HepG2 (cell line): ENCODE data around the gene AJUBA. TPM values are rescaled to one million over a fixed set of nuclear protein-coding genes. Genes with fewer than 3 reads are reported as not detected.
A peak's percentile ranks its signal among the peaks of the same experiment; 100 is the strongest.

Source experiments
- DNMT1 ChIP-seq: sonication (generic); formaldehyde crosslinking; IDR thresholded peaks from 2 replicates; pipeline ENCODE4 v1.5.1; 2020; ENCODE audit warnings: mild to moderate bottlenecking, missing genetic modification reagents
- NFYC ChIP-seq: IDR thresholded peaks from 2 replicates; pipeline ENCODE4 v1.6.1; 2016; ENCODE audit warnings: missing genetic modification reagents, missing compliant biosample characterization
- PRMT3 ChIP-seq: sonication (generic); formaldehyde crosslinking; IDR thresholded peaks from 2 replicates; pipeline ENCODE4 v1.8.1; 2022; ENCODE audit warnings: low read depth, mild to moderate bottlenecking, moderate library complexity, missing genetic modification reagents, borderline replicate concordance
- RBM39 ChIP-seq: fragments of 200-400 bp; formaldehyde crosslinking; IDR thresholded peaks from one replicate; pipeline ENCODE4 v1.6.1; 2018; ENCODE audit warnings: antibody characterized with exemption, mild to moderate bottlenecking, low read depth, low read length; ENCODE audit not compliant: poor library complexity, severe bottlenecking
- SNAPC4 ChIP-seq: sonication (generic); formaldehyde crosslinking; IDR thresholded peaks from 2 replicates; pipeline ENCODE4 v1.4.0; 2020; ENCODE audit warnings: mild to moderate bottlenecking, missing genetic modification reagents
- STAT5B ChIP-seq: sonication (generic); formaldehyde crosslinking; IDR thresholded peaks from 2 replicates; pipeline ENCODE4 v1.4.0; 2020; ENCODE audit warnings: missing genetic modification reagents
- YY1 ChIP-seq: IDR thresholded peaks from 2 replicates; pipeline ENCODE4 v1.6.1; 2011; ENCODE audit warnings: low read length, low read depth, moderate library complexity, mild to moderate bottlenecking; ENCODE audit not compliant: insufficient read depth, insufficient replicate concordance
- ZC3H4 ChIP-seq: sonication (generic); formaldehyde crosslinking; IDR thresholded peaks from 2 replicates; pipeline ENCODE4 v1.4.0; 2020; ENCODE audit warnings: missing genetic modification reagents, borderline replicate concordance
- ZNF30 ChIP-seq: sonication (generic); formaldehyde crosslinking; IDR thresholded peaks from 2 replicates; pipeline ENCODE4 v1.5.0; 2020; ENCODE audit warnings: mild to moderate bottlenecking, missing genetic modification reagents
- ZNF562 ChIP-seq: sonication (generic); formaldehyde crosslinking; IDR thresholded peaks from 2 replicates; pipeline ENCODE4 v1.8.0; 2022; ENCODE audit warnings: missing genetic modification reagents, borderline replicate concordance
- ZNF570 ChIP-seq: sonication (generic); formaldehyde crosslinking; IDR thresholded peaks from 2 replicates; pipeline ENCODE4 v1.4.0; 2020; ENCODE audit warnings: mild to moderate bottlenecking, missing genetic modification reagents, borderline replicate concordance
- ZNF652 ChIP-seq: IDR thresholded peaks from 2 replicates; pipeline ENCODE4 v1.6.1; 2016; ENCODE audit warnings: low read depth, borderline replicate concordance
- ZNF724P ChIP-seq: sonication (generic); formaldehyde crosslinking; IDR thresholded peaks from 2 replicates; pipeline ENCODE4 v1.8.0; 2022; ENCODE audit warnings: missing genetic modification reagents, borderline replicate concordance
- ZNF766 ChIP-seq: sonication (generic); formaldehyde crosslinking; IDR thresholded peaks from 2 replicates; pipeline ENCODE4 v1.5.0; 2020; ENCODE audit warnings: missing genetic modification reagents, borderline replicate concordance
- ZNF775 ChIP-seq: sonication (generic); formaldehyde crosslinking; IDR thresholded peaks from 2 replicates; pipeline ENCODE4 v1.4.0; 2020; ENCODE audit warnings: missing genetic modification reagents, mild to moderate bottlenecking, moderate library complexity, borderline replicate concordance
- ZNF816 ChIP-seq: sonication (generic); formaldehyde crosslinking; IDR thresholded peaks from 2 replicates; pipeline ENCODE4 v1.8.0; 2022; ENCODE audit warnings: missing genetic modification reagents, mild to moderate bottlenecking, borderline replicate concordance
- polyA plus RNA-seq, 8 experiments: library from polyadenylated mRNA; depleted of rRNA in 3 of 8; stranded (reverse) in 7 of 8; unstranded in 1 of 8; fragments of >200 nt; fragmentation: Illumina TruSeq in 4 of 8; extraction: Trizol in 4 of 8; gene quantifications; 2 replicates each; pipeline versions ENCODE4 v1.2.1 to v1.2.3, GENCODE V29; 2011 to 2016; ENCODE audit warnings: low read depth in 4 of 8, missing spikeins in 1 of 8, mixed read lengths in 1 of 8; ENCODE audit not compliant: insufficient read depth in 1 of 8
- total RNA-seq, 5 experiments: library from RNA; depleted of rRNA; stranded (reverse); fragments of >200 nt; fragmentation: Illumina TruSeq; extraction: Trizol; gene quantifications; 2 replicates each; pipeline ENCODE4 v1.2.3, GENCODE V29; 2016; ENCODE audit warnings: low read depth in 1 of 5
- TF ChIP-seq, protein P1 (sequence below): sonication (generic); formaldehyde crosslinking; IDR thresholded peaks from 2 replicates; pipeline ENCODE4 v1.4.0; 2020; ENCODE audit warnings: missing genetic modification reagents; ENCODE audit errors: not compliant biosample characterization
- TF ChIP-seq, protein P2 (sequence below): sonication (generic); formaldehyde crosslinking; IDR thresholded peaks from 2 replicates; pipeline ENCODE4 v1.4.0; 2020; ENCODE audit warnings: missing genetic modification reagents, borderline replicate concordance
- TF ChIP-seq, protein P3 (sequence below): sonication (generic); formaldehyde crosslinking; IDR thresholded peaks from 2 replicates; pipeline ENCODE4 v1.8.0; 2022; ENCODE audit warnings: missing genetic modification reagents, low read depth, mild to moderate bottlenecking, borderline replicate concordance

Gene AJUBA
- total and polyA plus RNA-seq, 2 of the 13 experiments (the other 11 are each of a cell fraction or from before 2014, with no cell fraction given), result 157 to 241 TPM

DNA sequence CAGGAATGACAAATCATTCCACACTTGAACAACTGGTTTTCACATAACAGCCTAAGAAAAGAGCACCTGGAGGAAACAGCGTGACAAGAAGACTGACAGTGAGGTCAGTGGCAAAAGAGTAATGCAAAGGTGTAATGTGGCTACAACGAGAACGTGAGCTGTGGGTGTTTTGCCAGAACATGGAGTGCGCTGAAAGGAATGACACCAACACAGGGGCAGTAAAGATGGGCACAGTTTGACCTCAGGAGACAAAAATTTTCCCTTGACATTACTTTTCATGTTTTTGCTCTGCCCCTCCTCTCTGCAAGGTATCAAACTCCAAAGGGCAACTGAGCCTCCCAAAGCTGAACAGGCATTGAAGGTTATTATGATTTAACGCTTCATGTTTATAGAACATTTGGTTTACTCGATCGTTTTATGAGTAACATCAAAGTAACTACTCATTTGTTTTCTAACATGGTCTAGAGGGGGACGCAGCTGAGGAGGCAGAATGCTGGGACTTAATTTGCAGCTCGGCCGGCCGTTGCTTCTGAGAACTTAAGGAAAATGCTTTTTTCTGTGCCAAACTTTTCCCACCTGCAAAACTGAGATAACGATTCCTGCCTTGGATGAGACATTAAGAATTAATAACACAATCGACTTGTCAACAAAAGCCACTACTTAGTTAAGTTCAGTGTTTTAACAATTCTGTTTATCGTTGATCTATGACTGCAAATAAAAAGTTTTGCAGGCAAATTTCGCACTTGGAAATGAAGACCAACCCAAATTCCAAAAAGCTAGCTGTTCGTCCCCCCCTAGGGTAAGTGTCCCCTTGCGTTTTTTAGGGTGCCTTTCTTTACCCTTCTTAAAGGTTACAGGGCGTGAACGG is 26.4 kb downstream of the AJUBA start (continued):
- TF ChIP-seq ZNF766 (CRISPR knock-in tag) (no peak), PRMT3 (CRISPR knock-in tag) (no peak), ZNF652 (0 out of 2 replicates have a peak, but pooled peaks have one; percentile 7), ZC3H4 (CRISPR knock-in tag) (no peak), ZNF570 (CRISPR knock-in tag) (no peak), STAT5B (no peak), YY1 (no peak), ZNF30 (CRISPR knock-in tag) (peak; percentile 17; the same call in 1 of the 2 replicates), ZNF816 (CRISPR knock-in tag) (no peak), RBM39 (no peak), ZNF724P (CRISPR knock-in tag) (no peak), ZNF775 (CRISPR knock-in tag) (peak; percentile 12; the same call in 1 of the 2 replicates), NFYC (CRISPR knock-in tag) (no peak; the same call in 1 of the 2 replicates), ZNF562 (CRISPR knock-in tag) (no peak), SNAPC4 (CRISPR knock-in tag) (no peak), DNMT1 (CRISPR knock-in tag) (no peak)
- TF ChIP-seq, protein P1, sequence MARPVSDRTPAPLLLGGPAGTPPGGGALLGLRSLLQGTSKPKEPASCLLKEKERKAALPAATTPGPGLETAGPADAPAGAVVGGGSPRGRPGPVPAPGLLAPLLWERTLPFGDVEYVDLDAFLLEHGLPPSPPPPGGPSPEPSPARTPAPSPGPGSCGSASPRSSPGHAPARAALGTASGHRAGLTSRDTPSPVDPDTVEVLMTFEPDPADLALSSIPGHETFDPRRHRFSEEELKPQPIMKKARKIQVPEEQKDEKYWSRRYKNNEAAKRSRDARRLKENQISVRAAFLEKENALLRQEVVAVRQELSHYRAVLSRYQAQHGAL (CRISPR knock-in tag), result no peak
- TF ChIP-seq, protein P2, sequence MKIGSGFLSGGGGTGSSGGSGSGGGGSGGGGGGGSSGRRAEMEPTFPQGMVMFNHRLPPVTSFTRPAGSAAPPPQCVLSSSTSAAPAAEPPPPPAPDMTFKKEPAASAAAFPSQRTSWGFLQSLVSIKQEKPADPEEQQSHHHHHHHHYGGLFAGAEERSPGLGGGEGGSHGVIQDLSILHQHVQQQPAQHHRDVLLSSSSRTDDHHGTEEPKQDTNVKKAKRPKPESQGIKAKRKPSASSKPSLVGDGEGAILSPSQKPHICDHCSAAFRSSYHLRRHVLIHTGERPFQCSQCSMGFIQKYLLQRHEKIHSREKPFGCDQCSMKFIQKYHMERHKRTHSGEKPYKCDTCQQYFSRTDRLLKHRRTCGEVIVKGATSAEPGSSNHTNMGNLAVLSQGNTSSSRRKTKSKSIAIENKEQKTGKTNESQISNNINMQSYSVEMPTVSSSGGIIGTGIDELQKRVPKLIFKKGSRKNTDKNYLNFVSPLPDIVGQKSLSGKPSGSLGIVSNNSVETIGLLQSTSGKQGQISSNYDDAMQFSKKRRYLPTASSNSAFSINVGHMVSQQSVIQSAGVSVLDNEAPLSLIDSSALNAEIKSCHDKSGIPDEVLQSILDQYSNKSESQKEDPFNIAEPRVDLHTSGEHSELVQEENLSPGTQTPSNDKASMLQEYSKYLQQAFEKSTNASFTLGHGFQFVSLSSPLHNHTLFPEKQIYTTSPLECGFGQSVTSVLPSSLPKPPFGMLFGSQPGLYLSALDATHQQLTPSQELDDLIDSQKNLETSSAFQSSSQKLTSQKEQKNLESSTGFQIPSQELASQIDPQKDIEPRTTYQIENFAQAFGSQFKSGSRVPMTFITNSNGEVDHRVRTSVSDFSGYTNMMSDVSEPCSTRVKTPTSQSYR (CRISPR knock-in tag), result no peak
- TF ChIP-seq, protein P3, sequence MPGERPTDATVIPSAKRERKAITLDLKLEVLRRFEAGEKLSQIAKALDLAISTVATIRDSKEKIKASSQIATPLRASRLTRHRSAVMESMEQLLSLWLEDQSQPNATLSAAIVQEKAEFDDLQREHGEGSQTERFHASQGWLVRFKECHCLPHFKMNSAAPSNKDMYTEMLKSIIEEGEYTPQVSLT (CRISPR knock-in tag), result no peak
